OCI-LY3 (cell line): ENCODE measurements around the gene UBE3A.

Experiments
- CTCF ChIP-seq: fragments of 200-600, 300-600 bp; sonication (generic); IDR thresholded peaks from 2 replicates; pipeline ENCODE4 v1.5.1; 2014; ENCODE audit warnings: antibody characterized with exemption, low read length, low read depth
- EZH2phosphoT487 ChIP-seq: fragments of 200-600 bp; shearing (Covaris generic); IDR thresholded peaks from 2 replicates; pipeline ENCODE4 v1.6.1; 2018; ENCODE audit warnings: antibody characterized with exemption, mixed run types, low read depth

GRCh38 chr15:25451501-25451900, 12.7 kb upstream of the UBE3A start:
- no peak for TF ChIP-seq CTCF
- no peak for TF ChIP-seq EZH2phosphoT487
